ENCODE data around the gene C16orf78. TPM values are rescaled to one million over a fixed set of nuclear protein-coding genes. Genes with fewer than 3 reads are reported as not detected.

Gene C16orf78
- total and polyA plus RNA-seq, 2 experiments from 2014 or later = not detected

GRCh38 chr16:49396206-49396720 is 22.7 kb downstream of the C16orf78 start:
- Histone ChIP-seq H3K4me2 (no peak overlapping the region), H3K79me2 (no peaks in the 10 kb centered on the region), H4K20me1 (ENCODE audit: insufficient read depth, poor library complexity, severe bottlenecking) (no peaks in the 10 kb centered on the region), H3K36me3 (replicated peaks; ENCODE audit: insufficient read depth, low read depth) (no peaks in the 10 kb centered on the region), H3K4me3 (no peak overlapping the region), H3K9me3 (ENCODE audit: low read depth) (no peaks in the 10 kb centered on the region), H3K9me2 (replicated peaks; ENCODE audit: insufficient read depth) (no peaks in the 10 kb centered on the region), H2AFZ (no peak overlapping the region), H3K27me3 (peaks cover 7% of the 10 kb centered on the region), H3K27ac (no peak overlapping the region), H3K4me1 (ENCODE audit: insufficient read depth) (no peaks in the 10 kb centered on the region)
- TF ChIP-seq EZH2phosphoT487 (IDR thresholded peaks at IDR 0.05; ENCODE audit: low read depth, severe bottlenecking, unreplicated experiment) (no peak), CTCF (IDR thresholded peaks at IDR 0.05; ENCODE audit: poor library complexity) (no peak), EZH2 (IDR thresholded peaks at IDR 0.05; ENCODE audit: borderline replicate concordance) (no peak)
- WGBS (ENCODE audit: low lambda C conversion rate, missing lambda C conversion rate) = 93% methylated on average over 12 of the region's 12 CpGs
- no peak for DNase-seq (ENCODE audit: low spot score)

GRCh38 chr16:49398761-49399160 is 25.2 kb downstream of the C16orf78 start:
- H3K4me2 ChIP-seq = no peak overlapping the region
- H3K27me3 ChIP-seq = peaks cover 7% of the 10 kb centered on the region
- no peaks in the 10 kb centered on the region for H3K4me1 ChIP-seq (ENCODE audit: insufficient read depth)
- no peaks in the 10 kb centered on the region for H3K9me2 ChIP-seq (replicated peaks; ENCODE audit: insufficient read depth)
- no peaks in the 10 kb centered on the region for H3K79me2 ChIP-seq
- H2AFZ ChIP-seq = no peak overlapping the region
- no peak for TF ChIP-seq CTCF (IDR thresholded peaks at IDR 0.05; ENCODE audit: poor library complexity)
- no peak for TF ChIP-seq EZH2 (IDR thresholded peaks at IDR 0.05; ENCODE audit: borderline replicate concordance)
- TF ChIP-seq EZH2phosphoT487 (IDR thresholded peaks at IDR 0.05; ENCODE audit: low read depth, severe bottlenecking, unreplicated experiment) = no peak
- H3K27ac ChIP-seq = no peak overlapping the region
- no peaks in the 10 kb centered on the region for H4K20me1 ChIP-seq (ENCODE audit: insufficient read depth, poor library complexity, severe bottlenecking)
- WGBS (ENCODE audit: low lambda C conversion rate, missing lambda C conversion rate) = 95% methylated on average over 6 of the region's 6 CpGs
- no peaks in the 10 kb centered on the region for H3K36me3 ChIP-seq (replicated peaks; ENCODE audit: insufficient read depth, low read depth)
- no peak for DNase-seq (ENCODE audit: low spot score)
- H3K4me3 ChIP-seq = no peak overlapping the region
- no peaks in the 10 kb centered on the region for H3K9me3 ChIP-seq (ENCODE audit: low read depth)

- WGBS (ENCODE audit: low lambda C conversion rate, missing lambda C conversion rate) = 85% methylated on average over 9 of the region's 9 CpGs
- Histone ChIP-seq H3K4me1 (ENCODE audit: insufficient read depth) (no peaks in the 10 kb centered on the region), H2AFZ (no peak overlapping the region), H3K4me2 (no peak overlapping the region), H3K27me3 (peaks cover 7% of the 10 kb centered on the region), H3K9me2 (replicated peaks; ENCODE audit: insufficient read depth) (no peaks in the 10 kb centered on the region), H3K27ac (no peak overlapping the region), H3K79me2 (no peaks in the 10 kb centered on the region), H3K9me3 (ENCODE audit: low read depth) (no peaks in the 10 kb centered on the region), H3K36me3 (replicated peaks; ENCODE audit: insufficient read depth, low read depth) (no peaks in the 10 kb centered on the region), H3K4me3 (no peak overlapping the region), H4K20me1 (ENCODE audit: insufficient read depth, poor library complexity, severe bottlenecking) (no peaks in the 10 kb centered on the region)
- TF ChIP-seq EZH2 (IDR thresholded peaks at IDR 0.05; ENCODE audit: borderline replicate concordance) = no peak
- TF ChIP-seq EZH2phosphoT487 (IDR thresholded peaks at IDR 0.05; ENCODE audit: low read depth, severe bottlenecking, unreplicated experiment) = no peak
- TF ChIP-seq CTCF (IDR thresholded peaks at IDR 0.05; ENCODE audit: poor library complexity) = no peak
- DNase-seq (ENCODE audit: low spot score) = no peak
These were observed 26.2 kb downstream of the C16orf78 start for GRCh38 chr16:49399594-49400364.
